Smooth muscle cell (in vitro differentiated cells): Measurements from ENCODE around the gene SCGN. TPM values are rescaled to one million over a fixed set of nuclear protein-coding genes. Genes with fewer than 3 reads are reported as not detected.
"Not testable (repeated sequence)": the region's sequence is repeated elsewhere in the genome, so short reads cannot be mapped to it uniquely, and the experiment has no call there.

Experiments used
- DNase-seq: peaks from one replicate; lab custom pipeline; 2025; ENCODE audit not compliant: unreplicated experiment; lab: John Stamatoyannopoulos, UW
- H2AFZ ChIP-seq: fragments of 200-600 bp; sonication (generic); 2 replicates; pipeline ENCODE4 v1.6.0; 2016; ENCODE audit warnings: antibody characterized with exemption, low read depth, mild to moderate bottlenecking
- H3F3A ChIP-seq: fragments of 200-600 bp; sonication (generic); 2 replicates; pipeline ENCODE4 v1.6.0; 2017; ENCODE audit warnings: antibody characterized with exemption, low read depth
- H3K27ac ChIP-seq: fragments of 200-600 bp; sonication (generic); 2 replicates; pipeline ENCODE4 v1.5.1; 2016; ENCODE audit warnings: low read depth, mild to moderate bottlenecking
- H3K27me3 ChIP-seq: fragments of 200-600 bp; sonication (generic); 2 replicates; pipeline ENCODE4 v1.6.1; 2016; ENCODE audit warnings: low read depth, mild to moderate bottlenecking
- H3K36me3 ChIP-seq: fragments of 200-600 bp; sonication (generic); 2 replicates; pipeline ENCODE4 v1.5.1; 2016; ENCODE audit warnings: low read depth
- H3K4me1 ChIP-seq: fragments of 200-600 bp; sonication (generic); 2 replicates; pipeline ENCODE4 v1.5.1; 2016; ENCODE audit warnings: low read depth
- H3K4me2 ChIP-seq: fragments of 200-600 bp; sonication (generic); 2 replicates; pipeline ENCODE4 v1.6.0; 2016; ENCODE audit warnings: mild to moderate bottlenecking
- H3K4me3 ChIP-seq: fragments of 200-600 bp; sonication (generic); 2 replicates; pipeline ENCODE4 v1.5.1; 2016; ENCODE audit warnings: mild to moderate bottlenecking
- H3K79me2 ChIP-seq: fragments of 200-600 bp; sonication (generic); 2 replicates; pipeline ENCODE4 v1.6.0; 2016; ENCODE audit warnings: low read depth, mild to moderate bottlenecking
- H3K9ac ChIP-seq: fragments of 200-600 bp; sonication (generic); 2 replicates; pipeline ENCODE4 v1.6.0; 2016; ENCODE audit warnings: low read depth
- H3K9me3 ChIP-seq: fragments of 200-600 bp; sonication (generic); replicated peaks from 2 replicates; pipeline ENCODE4 v1.5.1; 2016; ENCODE audit warnings: low read depth
- H4K20me1 ChIP-seq: fragments of 200-600 bp; sonication (generic); 2 replicates; pipeline ENCODE4 v1.6.0; 2016; ENCODE audit warnings: low read depth
- CTCF ChIP-seq: fragments of 200-600 bp; sonication (generic); IDR thresholded peaks from 2 replicates; pipeline ENCODE4 v1.5.1; 2017; ENCODE audit warnings: borderline replicate concordance, mild to moderate bottlenecking, antibody characterized with exemption; ENCODE audit not compliant: insufficient read depth, poor library complexity, severe bottlenecking
- WGBS: methylation state at CpG from one replicate; pipeline ENCODE4 v1.1.7; 2016; ENCODE audit warnings: low lambda C conversion rate; 5-methylcytosine and 5-hydroxymethylcytosine counted together
- polyA plus RNA-seq: library from polyadenylated mRNA; unstranded; fragments of >200 nt; fragmentation: Nextera tagmentation; extraction: Ambion mirVana; gene quantifications from 2 replicates; pipeline ENCODE4 v1.2.1, GENCODE V29; 2016
- total RNA-seq: library from RNA; depleted of rRNA; stranded (reverse); fragments of >200 nt; gene quantifications from 2 replicates; pipeline ENCODE4 v1.2.3, GENCODE V29; 2014

SCGN gene
- total and polyA plus RNA-seq, 2 experiments from 2014 or later: not detected

DNA sequence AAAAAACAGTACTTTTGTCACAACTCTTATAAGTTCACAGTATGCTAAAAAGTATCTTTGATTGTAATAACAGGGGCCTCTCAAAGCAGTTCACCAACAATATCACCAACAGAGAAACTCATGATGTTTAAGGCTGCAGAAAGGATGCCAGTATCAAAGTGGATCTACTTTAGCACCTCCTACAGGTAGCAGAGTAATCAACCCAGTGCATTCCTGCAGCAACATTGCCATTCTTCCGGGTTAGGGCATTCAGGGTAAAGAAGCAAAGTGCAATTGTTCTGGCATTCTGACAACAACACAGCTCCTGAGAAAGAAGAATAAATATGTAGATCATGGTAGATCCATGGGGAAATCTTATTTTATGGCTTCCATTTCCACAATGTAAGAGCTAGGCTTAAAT, 95.0 kb downstream of the SCGN start:
- DNase-seq: no peak
- Histone ChIP-seq H3K4me2 (no peak overlapping the region), H2AFZ (no peak overlapping the region), H3K27ac (no peak overlapping the region), H3K4me1 (no peaks in the 10 kb centered on the region), H3K4me3 (no peak overlapping the region), H4K20me1 (no peaks in the 10 kb centered on the region), H3K79me2 (no peaks in the 10 kb centered on the region), H3K9me3 (no peaks in the 10 kb centered on the region), H3K9ac (no peak overlapping the region), H3K36me3 (no peaks in the 10 kb centered on the region), H3F3A (no peaks in the 10 kb centered on the region), H3K27me3 (no peaks in the 10 kb centered on the region)
- 74% methylated on average over 1 of the region's 1 CpG for WGBS
- TF ChIP-seq CTCF: no peak

DNA sequence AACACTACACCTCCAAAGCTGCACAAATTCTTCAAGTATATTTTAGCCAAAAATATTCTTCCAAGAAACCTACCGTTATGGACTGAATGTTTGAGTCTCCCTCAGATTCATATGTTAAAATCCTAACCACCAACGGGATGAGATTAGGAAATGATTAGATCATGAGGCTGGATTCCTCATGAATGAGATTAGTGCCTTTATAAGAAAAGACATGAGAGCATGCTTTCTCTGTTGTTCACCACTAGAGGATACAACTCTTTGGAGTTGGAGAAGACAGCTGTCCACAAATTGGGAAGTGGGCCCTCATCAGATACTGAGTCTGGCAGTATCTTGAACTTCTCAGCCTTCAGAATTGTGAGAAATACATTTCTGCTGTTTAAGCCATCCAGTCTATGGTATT, 95.5 kb downstream of the SCGN start:
- no peak for TF ChIP-seq CTCF
- no peak overlapping the region for H3K4me2 ChIP-seq
- WGBS: 86% methylated on average over 2 of the region's 2 CpGs
- no peaks in the 10 kb centered on the region for H3K27me3 ChIP-seq
- no peaks in the 10 kb centered on the region for H3K9me3 ChIP-seq
- no peaks in the 10 kb centered on the region for H4K20me1 ChIP-seq
- no peak for DNase-seq
- H3F3A ChIP-seq: no peaks in the 10 kb centered on the region
- no peak overlapping the region for H3K9ac ChIP-seq
- no peaks in the 10 kb centered on the region for H3K4me1 ChIP-seq
- no peak overlapping the region for H2AFZ ChIP-seq
- no peak overlapping the region for H3K4me3 ChIP-seq
- no peaks in the 10 kb centered on the region for H3K79me2 ChIP-seq
- H3K36me3 ChIP-seq: no peaks in the 10 kb centered on the region
- H3K27ac ChIP-seq: no peak overlapping the region

- no peaks in the 10 kb centered on the region for H3K4me1 ChIP-seq
- H3K9ac ChIP-seq: no peak overlapping the region
- H3F3A ChIP-seq: no peaks in the 10 kb centered on the region
- H4K20me1 ChIP-seq: no peaks in the 10 kb centered on the region
- no peaks in the 10 kb centered on the region for H3K36me3 ChIP-seq
- H2AFZ ChIP-seq: no peak overlapping the region
- no peak for TF ChIP-seq CTCF
- H3K79me2 ChIP-seq: no peaks in the 10 kb centered on the region
- no peaks in the 10 kb centered on the region for H3K27me3 ChIP-seq
- no peak overlapping the region for H3K27ac ChIP-seq
- H3K4me3 ChIP-seq: no peak overlapping the region
- no peak for DNase-seq
- no peaks in the 10 kb centered on the region for H3K9me3 ChIP-seq
- no peak overlapping the region for H3K4me2 ChIP-seq
Measured at GRCh38 chr6:25748049-25748448, 96.0 kb downstream of the SCGN start.

GRCh38 chr6:25748601-25749517, 96.8 kb downstream of the SCGN start:
- WGBS: 77% methylated on average over 17 of the region's 17 CpGs
- not testable (repeated sequence) for H3K4me1 ChIP-seq, H3K9me3 ChIP-seq, H4K20me1 ChIP-seq, H3K27me3 ChIP-seq, H3K4me3 ChIP-seq, H3K79me2 ChIP-seq, H3K27ac ChIP-seq, DNase-seq, H3K9ac ChIP-seq, H2AFZ ChIP-seq, H3F3A ChIP-seq, H3K4me2 ChIP-seq, H3K36me3 ChIP-seq
